ENCODE data around the gene SETBP1.

The SETBP1 gene

DNA sequence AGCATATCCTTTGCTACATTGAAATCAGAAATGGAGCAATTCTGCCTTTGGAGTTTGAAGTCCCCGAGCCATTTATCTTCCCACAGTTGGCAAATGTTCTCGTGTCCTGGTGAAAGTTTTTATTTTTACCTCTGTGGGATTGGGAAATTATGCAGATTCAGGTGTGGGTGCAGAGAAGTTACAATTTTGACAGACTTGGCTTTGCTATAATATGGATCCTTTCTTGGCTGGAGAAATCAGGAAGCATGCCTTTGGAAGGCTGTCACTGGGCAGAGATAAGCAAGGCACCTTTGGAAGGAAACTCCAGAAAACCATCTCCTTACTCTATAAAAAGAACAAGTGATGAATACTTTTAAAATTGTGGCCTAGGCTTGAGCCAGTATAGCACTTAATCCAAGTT, 278.3 kb downstream of the SETBP1 start (continued):
- TF ChIP-seq, protein P1, sequence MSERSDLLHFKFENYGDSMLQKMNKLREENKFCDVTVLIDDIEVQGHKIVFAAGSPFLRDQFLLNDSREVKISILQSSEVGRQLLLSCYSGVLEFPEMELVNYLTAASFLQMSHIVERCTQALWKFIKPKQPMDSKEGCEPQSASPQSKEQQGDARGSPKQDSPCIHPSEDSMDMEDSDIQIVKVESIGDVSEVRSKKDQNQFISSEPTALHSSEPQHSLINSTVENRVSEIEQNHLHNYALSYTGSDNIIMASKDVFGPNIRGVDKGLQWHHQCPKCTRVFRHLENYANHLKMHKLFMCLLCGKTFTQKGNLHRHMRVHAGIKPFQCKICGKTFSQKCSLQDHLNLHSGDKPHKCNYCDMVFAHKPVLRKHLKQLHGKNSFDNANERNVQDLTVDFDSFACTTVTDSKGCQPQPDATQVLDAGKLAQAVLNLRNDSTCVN (tag by site-specific recombination; optimal IDR thresholded peaks at IDR 0.05): no peak

GRCh38 chr18:44960580-44960979, 279.9 kb downstream of the SETBP1 start:
- Histone ChIP-seq H3K4me3 (ENCODE audit: low read depth, low read length) (no peak overlapping the region), H3K27ac (ENCODE audit: extremely low read depth, low read depth, low read length) (no peak overlapping the region), H3K36me3 (ENCODE audit: control insufficient read depth in 2 of 2, insufficient read depth in 1 of 2, low read length in 2 of 2) (no peaks in the 10 kb centered on the region), H3K4me1 (ENCODE audit: control insufficient read depth, insufficient read depth, low read length) (peaks cover 21% of the 10 kb centered on the region), H3K9me3 (ENCODE audit: control insufficient read depth, insufficient read depth, low read depth, low read length) (no peaks in the 10 kb centered on the region)
- ChIA-PET POLR2A (no interaction called here), CTCF (interaction anchor here (0.5 to 0.6 kb wide), 2 partner anchors 52 to 175 kb away, joined by 3 read pairs; no protein-coding TSS in a partner anchor)
- TF ChIP-seq, protein P2, sequence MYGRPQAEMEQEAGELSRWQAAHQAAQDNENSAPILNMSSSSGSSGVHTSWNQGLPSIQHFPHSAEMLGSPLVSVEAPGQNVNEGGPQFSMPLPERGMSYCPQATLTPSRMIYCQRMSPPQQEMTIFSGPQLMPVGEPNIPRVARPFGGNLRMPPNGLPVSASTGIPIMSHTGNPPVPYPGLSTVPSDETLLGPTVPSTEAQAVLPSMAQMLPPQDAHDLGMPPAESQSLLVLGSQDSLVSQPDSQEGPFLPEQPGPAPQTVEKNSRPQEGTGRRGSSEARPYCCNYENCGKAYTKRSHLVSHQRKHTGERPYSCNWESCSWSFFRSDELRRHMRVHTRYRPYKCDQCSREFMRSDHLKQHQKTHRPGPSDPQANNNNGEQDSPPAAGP (tag by site-specific recombination; IDR thresholded peaks at IDR 0.05): peak; percentile 27; the same call in 1 of the 2 replicates
- TF ChIP-seq ZFP69B (tag by site-specific recombination; IDR thresholded peaks at IDR 0.05): no peak
- no peak for TF ChIP-seq SETDB1 (IDR thresholded peaks at IDR 0.05; ENCODE audit: insufficient read length, low read length)
- 0 out of 2 replicates have a peak, but pooled peaks have one; percentile 9 for TF ChIP-seq ZFHX2 (tag by site-specific recombination; conservative IDR thresholded peaks at IDR 0.05)
- peak; percentile 79 for TF ChIP-seq KLF1 (tag by site-specific recombination; IDR thresholded peaks at IDR 0.05)

- TF ChIP-seq KLF1 (tag by site-specific recombination; IDR thresholded peaks at IDR 0.05): no peak
- TF ChIP-seq SALL2 (tag by site-specific recombination; IDR thresholded peaks at IDR 0.05; ENCODE audit: borderline replicate concordance): no peak
- no peak for TF ChIP-seq ZNF202 (tag by site-specific recombination; IDR thresholded peaks at IDR 0.05; ENCODE audit: borderline replicate concordance)
- no peak for TF ChIP-seq ZNF544 (tag by site-specific recombination; IDR thresholded peaks at IDR 0.05)
- TF ChIP-seq REST (tag by site-specific recombination; IDR thresholded peaks at IDR 0.05): no peak
- TF ChIP-seq OVOL3 (tag by site-specific recombination; IDR thresholded peaks at IDR 0.05): no peak
- no peak for TF ChIP-seq KLF9 (tag by site-specific recombination; IDR thresholded peaks at IDR 0.05; ENCODE audit: low read depth)
- TF ChIP-seq ZNF704 (tag by site-specific recombination; IDR thresholded peaks at IDR 0.05): no peak
- H3K36me3 ChIP-seq (ENCODE audit: control insufficient read depth in 2 of 2, insufficient read depth in 1 of 2, low read length in 2 of 2): no peaks in the 10 kb centered on the region
- no peak overlapping the region for H3K4me3 ChIP-seq (ENCODE audit: low read depth, low read length)
- H3K4me1 ChIP-seq (ENCODE audit: control insufficient read depth, insufficient read depth, low read length): peaks cover 21% of the 10 kb centered on the region
- CTCF ChIA-PET: interaction anchor here (0.7 kb wide), 1 partner anchor 415 kb away, joined by 6 read pairs; no protein-coding TSS in a partner anchor
- no peak overlapping the region for H3K27ac ChIP-seq (ENCODE audit: extremely low read depth, low read depth, low read length)
- no peaks in the 10 kb centered on the region for H3K9me3 ChIP-seq (ENCODE audit: control insufficient read depth, insufficient read depth, low read depth, low read length)
- POLR2A ChIA-PET: no interaction called here
These were observed 280.8 kb downstream of the SETBP1 start for GRCh38 chr18:44961288-44961995.
